GM18526 (cell line): Measurements from ENCODE around the gene MAP4K4.

ENCODE experiments used
- POLR2A ChIP-seq: IDR thresholded peaks from 3 replicates; pipeline ENCODE4 v1.6.1; 2011; ENCODE audit not compliant: insufficient read length; ENCODE audit errors: extremely low read depth

Gene MAP4K4

GRCh38 chr2:101697124-101698013, at the start of gene MAP4K4:
TSS of gene MAP4K4 (plus strand) at chr2:101697707. CDS start at chr2:101698081, 374 bp downstream.
- no peak for TF ChIP-seq POLR2A

- no peak for TF ChIP-seq POLR2A
Measured at GRCh38 chr2:101653469-101653868, 44.0 kb upstream of the MAP4K4 start.

- no peak for TF ChIP-seq POLR2A
Measured at GRCh38 chr2:101655702-101656422, 41.6 kb upstream of the MAP4K4 start.

DNA sequence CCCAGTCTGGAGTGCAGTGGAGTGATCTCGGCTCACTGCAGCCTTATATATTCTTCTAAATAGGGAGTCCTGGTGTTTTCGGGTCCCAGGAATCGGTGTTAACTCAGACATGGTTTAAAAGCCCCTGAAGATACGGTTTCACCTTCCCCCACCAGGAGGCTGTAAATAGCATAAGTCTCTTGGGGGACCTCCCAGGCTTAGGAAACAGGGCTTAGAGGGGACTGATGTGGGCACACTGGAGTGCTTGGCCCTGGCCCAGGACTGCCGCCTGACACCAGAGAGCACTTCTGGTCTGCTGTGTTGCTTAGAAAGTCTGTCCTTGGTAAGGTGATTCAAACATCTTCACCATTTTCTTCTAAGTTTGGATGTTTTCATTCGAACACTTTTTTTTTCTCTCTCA, 39.7 kb upstream of the MAP4K4 start:
- TF ChIP-seq POLR2A: no peak

DNA sequence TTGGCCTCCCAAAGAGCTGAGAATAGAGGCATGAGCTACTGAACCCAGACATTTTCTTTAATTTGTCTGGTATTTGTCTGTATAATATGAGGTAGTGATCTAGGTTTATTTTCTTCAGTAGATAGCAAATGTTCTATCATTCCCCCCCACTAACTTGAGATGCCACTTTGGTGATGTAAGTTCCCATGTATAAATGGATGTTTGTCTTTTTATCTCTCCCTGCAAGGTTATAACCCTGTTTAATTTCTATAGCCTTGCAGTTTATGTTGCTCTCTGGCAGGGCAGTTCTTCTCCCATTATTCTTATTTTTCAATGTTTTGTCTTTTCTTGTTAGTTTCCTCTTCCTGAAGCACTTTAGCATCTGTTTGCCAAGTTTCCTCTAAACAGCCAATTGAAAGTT, 39.1 kb upstream of the MAP4K4 start:
- no peak for TF ChIP-seq POLR2A

- TF ChIP-seq POLR2A: no peak
Measured at GRCh38 chr2:101665312-101665711, 32.2 kb upstream of the MAP4K4 start.

DNA sequence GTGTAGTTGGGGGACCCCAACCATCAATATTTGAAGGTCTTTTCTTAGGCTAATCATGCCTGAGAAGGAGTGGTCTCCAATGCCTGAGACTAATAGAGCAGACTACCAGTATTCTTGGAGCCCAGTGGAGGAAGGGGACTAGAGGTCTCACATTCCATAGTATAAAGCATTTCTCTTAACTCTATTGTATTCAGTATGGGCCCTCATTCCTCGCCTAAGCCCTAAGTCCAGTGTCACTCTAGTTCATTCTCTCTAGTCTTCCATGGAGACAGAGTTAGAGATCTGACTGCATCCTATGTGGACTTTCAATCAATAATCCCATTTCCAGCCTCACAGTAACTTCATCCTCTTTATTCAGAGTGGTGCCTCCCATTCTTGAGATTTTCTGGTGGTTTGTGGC, 29.7 kb upstream of the MAP4K4 start:
- no peak for TF ChIP-seq POLR2A

DNA sequence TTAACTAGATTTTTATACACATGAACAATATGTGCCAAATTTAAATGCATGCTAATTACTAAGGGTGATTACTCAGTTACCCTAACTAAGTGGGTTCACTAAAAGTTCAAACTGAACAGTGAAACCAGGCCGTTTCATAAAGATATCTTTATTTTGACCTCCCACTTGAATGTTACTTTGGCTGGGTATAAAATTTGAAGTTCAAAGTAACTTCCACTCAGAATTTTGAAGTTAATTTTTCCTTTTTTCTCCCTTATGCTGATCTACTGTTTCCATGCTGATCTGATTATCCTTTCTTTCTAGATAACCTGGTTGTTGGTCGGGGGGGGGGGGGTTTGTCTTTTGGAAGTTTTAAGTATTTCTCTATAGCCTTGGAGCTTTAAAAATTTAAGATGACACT, 25.5 kb upstream of the MAP4K4 start:
- TF ChIP-seq POLR2A: no peak

- TF ChIP-seq POLR2A: no peak
Measured at GRCh38 chr2:101673920-101674319, 23.6 kb upstream of the MAP4K4 start.

- TF ChIP-seq POLR2A: no peak
Measured at GRCh38 chr2:101675512-101675911, 22.0 kb upstream of the MAP4K4 start.

DNA sequence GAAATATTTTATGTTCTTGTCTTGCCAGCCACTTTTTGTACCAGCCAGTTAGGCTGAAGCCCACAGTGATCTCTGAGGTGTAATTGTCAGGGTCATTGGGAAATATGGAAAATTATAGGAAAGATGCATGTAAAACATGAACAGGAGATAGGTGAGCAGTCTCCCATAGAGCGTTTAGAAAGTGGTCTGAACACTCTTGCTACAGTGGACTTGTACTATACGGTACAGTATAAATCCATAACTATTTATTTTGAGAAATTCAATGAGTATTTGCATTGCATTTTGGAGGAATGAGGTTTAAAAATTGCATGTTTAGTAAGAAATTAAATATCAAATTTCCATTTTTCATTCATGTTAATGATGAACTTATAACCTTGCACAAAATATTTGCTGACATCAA, 20.8 kb upstream of the MAP4K4 start:
- no peak for TF ChIP-seq POLR2A

GRCh38 chr2:101677658-101678057, 19.8 kb upstream of the MAP4K4 start:
- TF ChIP-seq POLR2A: no peak

GRCh38 chr2:101678379-101678778, 19.1 kb upstream of the MAP4K4 start:
- TF ChIP-seq POLR2A: no peak

- no peak for TF ChIP-seq POLR2A
Measured at GRCh38 chr2:101679037-101679726, 18.3 kb upstream of the MAP4K4 start.

- TF ChIP-seq POLR2A: no peak
Measured at GRCh38 chr2:101679801-101680487, 17.6 kb upstream of the MAP4K4 start.
